WERI-Rb-1 (cell line): Measurements from ENCODE around the gene CCDC7.

Experiments used
- DNase-seq: peaks from one replicate; pipeline ENCODE4 v3.0.0-alpha.2; 2020
- H3K27ac ChIP-seq: fragments of 250-450 bp; sonication (Bioruptor Pico); 2 replicates; pipeline ENCODE4 v1.5.1; 2020; ENCODE audit warnings: mild to moderate bottlenecking, moderate library complexity
- H3K27me3 ChIP-seq: fragments of 250-450 bp; sonication (Bioruptor Pico); 2 replicates; pipeline ENCODE4 v1.5.1; 2021; ENCODE audit warnings: mild to moderate bottlenecking, low read depth, moderate library complexity; ENCODE audit not compliant: insufficient read depth, severe bottlenecking
- H3K36me3 ChIP-seq: fragments of 250-450 bp; sonication (Bioruptor Pico); 2 replicates; pipeline ENCODE4 v1.5.1; 2020; ENCODE audit warnings: mild to moderate bottlenecking, moderate library complexity
- H3K4me3 ChIP-seq: 2 replicates; pipeline ENCODE4 v1.5.1; 2011; ENCODE audit warnings: low read depth, mild to moderate bottlenecking, control low read depth, low read length
- H3K9me3 ChIP-seq: fragments of 250-450 bp; sonication (Bioruptor Pico); 2 replicates; pipeline ENCODE4 v1.5.1; 2021; ENCODE audit warnings: mild to moderate bottlenecking, moderate library complexity; ENCODE audit not compliant: severe bottlenecking
- CTCF ChIP-seq: IDR thresholded peaks from 2 replicates; pipeline ENCODE4 v1.5.1; 2011; ENCODE audit warnings: low read depth, mild to moderate bottlenecking, control low read depth, inconsistent platforms, low read length

Gene CCDC7

GRCh38 chr10:32417911-32418547 is 27.9 kb upstream of the CCDC7 start:
- no peak for DNase-seq
- H3K27me3 ChIP-seq, result no peaks in the 10 kb centered on the region

GRCh38 chr10:32418572-32418971 is 27.4 kb upstream of the CCDC7 start:
- Histone ChIP-seq H3K27ac (no peak overlapping the region), H3K4me3 (no peak overlapping the region), H3K9me3 (no peaks in the 10 kb centered on the region), H3K36me3 (no peaks in the 10 kb centered on the region), H3K27me3 (no peaks in the 10 kb centered on the region)
- TF ChIP-seq CTCF, result no peak
- DNase-seq, result no peak

More at GRCh38 chr10:32417911-32418547, 27.9 kb upstream of the CCDC7 start:
- Histone ChIP-seq H3K4me3 (no peak overlapping the region), H3K36me3 (no peaks in the 10 kb centered on the region), H3K27ac (no peak overlapping the region), H3K9me3 (no peaks in the 10 kb centered on the region)
- no peak for TF ChIP-seq CTCF

GRCh38 chr10:32419615-32420014 is 26.3 kb upstream of the CCDC7 start:
- Histone ChIP-seq H3K27ac (no peak overlapping the region), H3K27me3 (no peaks in the 10 kb centered on the region), H3K36me3 (no peaks in the 10 kb centered on the region), H3K4me3 (no peak overlapping the region), H3K9me3 (no peaks in the 10 kb centered on the region)
- no peak for DNase-seq
- no peak for TF ChIP-seq CTCF

GRCh38 chr10:32426186-32426585 is 19.8 kb upstream of the CCDC7 start:
- Histone ChIP-seq H3K9me3 (no peaks in the 10 kb centered on the region), H3K36me3 (no peaks in the 10 kb centered on the region), H3K27me3 (no peaks in the 10 kb centered on the region), H3K27ac (no peak overlapping the region), H3K4me3 (no peak overlapping the region)
- no peak for DNase-seq
- no peak for TF ChIP-seq CTCF

GRCh38 chr10:32433542-32433941 is 12.4 kb upstream of the CCDC7 start:
- no peak overlapping the region for H3K27ac ChIP-seq
- no peaks in the 10 kb centered on the region for H3K27me3 ChIP-seq
- no peak overlapping the region for H3K4me3 ChIP-seq
- H3K36me3 ChIP-seq, result no peaks in the 10 kb centered on the region
- H3K9me3 ChIP-seq, result no peaks in the 10 kb centered on the region
- no peak for DNase-seq
- no peak for TF ChIP-seq CTCF

GRCh38 chr10:32436215-32436614 is 9.7 kb upstream of the CCDC7 start:
- no peaks in the 10 kb centered on the region for H3K9me3 ChIP-seq
- no peaks in the 10 kb centered on the region for H3K36me3 ChIP-seq
- no peak overlapping the region for H3K27ac ChIP-seq
- TF ChIP-seq CTCF, result no peak
- no peak for DNase-seq
- no peaks in the 10 kb centered on the region for H3K27me3 ChIP-seq
- H3K4me3 ChIP-seq, result no peak overlapping the region
